ENCODE results near the gene CREBL2.

CREBL2 gene

DNA sequence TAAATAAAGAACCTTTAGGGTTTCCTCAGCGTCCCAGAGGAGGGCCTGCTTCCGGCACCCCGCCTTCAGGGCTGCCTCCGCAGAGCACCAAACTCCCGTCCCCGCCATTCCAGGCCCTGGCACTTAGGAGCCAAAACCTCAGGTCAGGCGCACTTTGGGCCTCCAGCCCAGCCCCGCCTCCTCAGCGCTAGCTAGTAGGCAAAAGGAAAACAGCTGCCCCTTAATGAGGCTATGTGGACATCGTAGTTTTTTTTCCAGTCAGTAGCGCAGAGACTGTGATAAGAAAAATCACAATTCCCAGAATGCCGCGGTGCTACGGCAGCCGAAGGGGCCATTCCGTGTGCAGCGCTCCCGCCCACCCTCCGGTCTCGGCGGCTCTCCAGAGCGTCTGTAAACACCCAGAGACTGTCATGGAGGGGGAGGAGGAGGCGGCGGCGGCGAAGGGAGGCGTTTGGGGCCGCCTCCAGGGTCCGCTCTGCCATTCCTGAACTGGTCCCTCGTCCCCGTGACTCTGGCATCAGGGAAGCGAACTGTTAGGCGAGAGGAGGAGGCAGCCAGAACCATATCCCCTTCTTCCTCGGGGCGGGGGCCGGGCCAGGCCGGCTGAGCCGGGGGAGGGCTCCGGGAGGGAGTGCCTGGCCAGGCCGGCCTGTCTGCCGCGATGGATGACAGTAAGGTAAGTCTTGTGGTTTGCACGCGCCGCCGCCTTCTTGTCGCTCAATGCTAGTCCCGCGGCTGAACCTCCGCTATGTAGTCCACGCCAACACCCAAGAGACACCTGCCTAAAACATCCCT, at the start of gene CREBL2:
Gene CREBL2 (plus strand): TSS at position 365 of the 795 bp plus-strand sequence. CDS start 297 bp downstream, at position 662.
- peaks cover 7% of the 10 kb centered on the region for H3K4me1 ChIP-seq (ENCODE audit: insufficient read depth, poor library complexity, severe bottlenecking)
- no peaks in the 10 kb centered on the region for H3K27me3 ChIP-seq (ENCODE audit: insufficient read depth, poor library complexity, severe bottlenecking)
- no peaks in the 10 kb centered on the region for H3K9me3 ChIP-seq (ENCODE audit: severe bottlenecking)
- H3K4me3 ChIP-seq (ENCODE audit: severe bottlenecking) = peak within 1 kb of the TSS; percentile 68
- DNase-seq (ENCODE audit: low spot score) = peak; percentile 61
- no peak for TF ChIP-seq CTCF (IDR thresholded peaks at IDR 0.05; ENCODE audit: poor library complexity, severe bottlenecking)
- peak within 1 kb of the TSS; percentile 61 for H3K27ac ChIP-seq (ENCODE audit: poor library complexity, severe bottlenecking)
- ATAC-seq (ENCODE audit: low read depth) = peak; percentile 85
- H3K36me3 ChIP-seq (ENCODE audit: low read depth) = no peaks in the 10 kb centered on the region

DNA sequence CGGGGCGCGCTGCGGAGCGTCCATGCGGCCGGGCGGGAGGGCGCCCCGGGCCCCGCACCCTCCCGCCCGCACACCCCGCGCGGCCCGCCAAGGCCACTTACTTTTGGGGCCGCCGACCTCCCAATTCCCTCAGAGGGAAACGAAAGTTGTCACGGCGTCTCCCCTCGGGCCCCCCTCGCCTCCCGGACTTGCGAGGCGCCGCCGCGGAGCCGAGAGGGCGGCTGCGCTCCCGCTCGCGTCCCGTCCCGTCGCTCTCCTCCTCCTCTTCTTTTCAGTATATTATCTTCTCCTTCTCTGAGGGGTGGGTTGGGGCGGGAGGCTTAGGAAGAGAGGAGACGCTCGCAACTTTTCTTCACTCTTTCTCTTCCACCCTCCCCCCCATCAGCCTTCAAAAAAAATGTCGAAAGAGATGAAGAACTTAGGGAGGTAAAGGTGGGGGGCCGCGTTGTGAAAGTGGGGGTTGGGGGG, 49.6 kb upstream of the CREBL2 start:
- Histone ChIP-seq H3K27ac (ENCODE audit: poor library complexity, severe bottlenecking) (peak overlapping the region; percentile 78), H3K4me1 (ENCODE audit: insufficient read depth, poor library complexity, severe bottlenecking) (peaks cover 6% of the 10 kb centered on the region), H3K27me3 (ENCODE audit: insufficient read depth, poor library complexity, severe bottlenecking) (no peaks in the 10 kb centered on the region), H3K4me3 (ENCODE audit: severe bottlenecking) (peak overlapping the region; percentile 94), H3K36me3 (ENCODE audit: low read depth) (no peaks in the 10 kb centered on the region), H3K9me3 (ENCODE audit: severe bottlenecking) (no peaks in the 10 kb centered on the region)
- TF ChIP-seq CTCF (IDR thresholded peaks at IDR 0.05; ENCODE audit: poor library complexity, severe bottlenecking) = no peak
- ATAC-seq (ENCODE audit: low read depth) (no peak), DNase-seq (ENCODE audit: low spot score) (no peak)

GRCh38 chr12:12562585-12563261, 49.0 kb upstream of the CREBL2 start, which contains the start of gene DUSP16:
Gene DUSP16, minus strand, starts transcription at chr12:12562863. Its CDS starts 41,765 bp downstream, at chr12:12521098.
- Histone ChIP-seq H3K9me3 (ENCODE audit: severe bottlenecking) (no peaks in the 10 kb centered on the region), H3K27ac (ENCODE audit: poor library complexity, severe bottlenecking) (peak within 1 kb of the TSS; percentile 78), H3K27me3 (ENCODE audit: insufficient read depth, poor library complexity, severe bottlenecking) (no peaks in the 10 kb centered on the region), H3K36me3 (ENCODE audit: low read depth) (no peaks in the 10 kb centered on the region), H3K4me1 (ENCODE audit: insufficient read depth, poor library complexity, severe bottlenecking) (peaks cover 6% of the 10 kb centered on the region), H3K4me3 (ENCODE audit: severe bottlenecking) (peak within 1 kb of the TSS; percentile 94)
- TF ChIP-seq CTCF (IDR thresholded peaks at IDR 0.05; ENCODE audit: poor library complexity, severe bottlenecking) = no peak
- DNase-seq (ENCODE audit: low spot score) = peak; percentile 75
- peak; percentile 88 for ATAC-seq (ENCODE audit: low read depth)

DNA sequence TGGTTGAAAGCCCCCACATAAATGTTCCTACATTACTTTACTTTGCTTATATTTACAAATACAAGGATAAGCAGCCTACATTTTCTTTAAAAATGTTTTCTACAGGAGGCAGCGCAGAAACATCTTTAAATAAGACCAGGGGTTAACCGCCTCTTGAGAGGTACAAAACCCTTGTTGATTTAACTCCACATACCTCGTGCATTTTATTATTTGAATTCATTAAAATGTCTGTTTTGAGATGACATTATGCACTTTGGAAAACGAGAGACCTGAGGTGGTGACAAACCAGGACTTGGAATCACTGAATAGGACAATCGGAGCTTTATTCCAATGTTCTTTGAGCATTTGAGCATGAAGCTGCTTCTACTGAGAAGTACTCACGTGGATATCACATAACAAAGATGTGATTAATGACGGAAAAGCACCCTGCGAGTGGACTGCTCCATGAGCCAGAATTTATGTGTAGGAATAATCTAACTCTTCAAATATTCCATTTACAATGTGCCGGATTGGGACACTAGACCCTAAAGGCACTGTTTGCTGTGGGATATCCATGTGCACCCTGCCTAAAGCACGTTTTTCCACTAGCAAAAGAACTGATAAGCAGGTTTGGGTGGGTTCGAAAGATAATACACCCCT, 48.3 kb upstream of the CREBL2 start:
- DNase-seq (ENCODE audit: low spot score) = no peak
- H3K36me3 ChIP-seq (ENCODE audit: low read depth) = no peaks in the 10 kb centered on the region
- H3K9me3 ChIP-seq (ENCODE audit: severe bottlenecking) = no peaks in the 10 kb centered on the region
- ATAC-seq (ENCODE audit: low read depth) = no peak
- no peaks in the 10 kb centered on the region for H3K27me3 ChIP-seq (ENCODE audit: insufficient read depth, poor library complexity, severe bottlenecking)
- no peak overlapping the region for H3K4me3 ChIP-seq (ENCODE audit: severe bottlenecking)
- TF ChIP-seq CTCF (IDR thresholded peaks at IDR 0.05; ENCODE audit: poor library complexity, severe bottlenecking) = no peak
- H3K4me1 ChIP-seq (ENCODE audit: insufficient read depth, poor library complexity, severe bottlenecking) = peaks cover 6% of the 10 kb centered on the region
- peak overlapping the region; percentile 78 for H3K27ac ChIP-seq (ENCODE audit: poor library complexity, severe bottlenecking)
